ENCODE data around the gene SIDT2. TPM values are rescaled to one million over a fixed set of nuclear protein-coding genes. Genes with fewer than 3 reads are reported as not detected.
"Not testable (repeated sequence)": the region's sequence is repeated elsewhere in the genome, so short reads cannot be mapped to it uniquely, and the experiment has no call there.

Gene SIDT2
- total RNA-seq, result 27.5 and 35.7 TPM in 2 replicates

- peak within 1 kb of the TSS; percentile 62 for H2AFZ ChIP-seq (ENCODE audit: low read length)
- peaks cover 27% of the 10 kb centered on the region for H3K4me1 ChIP-seq (ENCODE audit: insufficient read depth, low read length)
- H3K27ac ChIP-seq (ENCODE audit: low read depth, low read length), result peak within 1 kb of the TSS; percentile 72
- peak within 1 kb of the TSS; percentile 89 for H3K4me3 ChIP-seq (ENCODE audit: insufficient read depth, low read length)
- no peaks in the 10 kb centered on the region for H3K9me3 ChIP-seq (ENCODE audit: low read depth, low read length)
- peak; percentile 96 for DNase-seq (ENCODE audit: insufficient read length, low spot score, missing footprints)
- no peaks in the 10 kb centered on the region for H4K20me1 ChIP-seq (ENCODE audit: insufficient read depth, low read length)
- peaks cover 10% of the 10 kb centered on the region for H3K79me2 ChIP-seq (ENCODE audit: insufficient read depth, low read length)
- TF ChIP-seq CTCF (IDR thresholded peaks at IDR 0.05; ENCODE audit: extremely low read depth, low read depth, low read length), result no peak
- H3K27me3 ChIP-seq (ENCODE audit: insufficient read depth, low read length), result no peaks in the 10 kb centered on the region
- peaks cover 15% of the 10 kb centered on the region for H3K36me3 ChIP-seq (ENCODE audit: insufficient read depth, low read length)
- peak within 1 kb of the TSS; percentile 87 for H3K4me2 ChIP-seq (ENCODE audit: insufficient read depth, low read length)
These were observed at the start of gene SIDT2 for GRCh38 chr11:117178210-117179034. SIDT2 (plus strand) TSS chr11:117178743; CDS start chr11:117179264, 521 bp downstream.

DNA sequence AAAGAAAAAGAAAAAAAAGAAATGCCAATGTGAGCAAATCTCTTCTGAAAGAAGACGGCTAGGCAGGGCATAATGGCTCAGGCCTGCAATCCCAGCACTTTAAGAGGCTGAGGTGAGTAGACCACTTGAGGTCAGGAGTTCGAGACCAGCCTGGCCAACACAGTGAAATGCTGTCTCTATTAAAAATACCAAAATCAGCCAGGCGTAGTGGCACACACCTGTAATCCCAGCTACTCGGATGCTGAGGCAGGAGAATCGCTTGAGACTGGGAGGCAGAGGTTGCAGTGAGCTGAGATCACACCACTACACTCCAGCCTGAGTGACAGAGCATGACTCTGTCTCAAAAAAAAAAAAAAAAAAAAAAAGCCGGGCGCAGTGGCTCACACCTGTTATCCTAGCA is 48.1 kb upstream of the SIDT2 start:
- not testable (repeated sequence) for H3K9me3 ChIP-seq (ENCODE audit: low read depth, low read length); H3K4me3 ChIP-seq (ENCODE audit: insufficient read depth, low read length); H3K27me3 ChIP-seq (ENCODE audit: insufficient read depth, low read length); H3K4me1 ChIP-seq (ENCODE audit: insufficient read depth, low read length); H3K79me2 ChIP-seq (ENCODE audit: insufficient read depth, low read length); H4K20me1 ChIP-seq (ENCODE audit: insufficient read depth, low read length); H3K4me2 ChIP-seq (ENCODE audit: insufficient read depth, low read length); DNase-seq (ENCODE audit: insufficient read length, low spot score, missing footprints); H3K27ac ChIP-seq (ENCODE audit: low read depth, low read length); H3K36me3 ChIP-seq (ENCODE audit: insufficient read depth, low read length); H2AFZ ChIP-seq (ENCODE audit: low read length)

- no peaks in the 10 kb centered on the region for H3K36me3 ChIP-seq (ENCODE audit: insufficient read depth, low read length)
- no peaks in the 10 kb centered on the region for H3K4me1 ChIP-seq (ENCODE audit: insufficient read depth, low read length)
- no peak overlapping the region for H3K27ac ChIP-seq (ENCODE audit: low read depth, low read length)
- H3K9me3 ChIP-seq (ENCODE audit: low read depth, low read length), result no peaks in the 10 kb centered on the region
- H3K4me2 ChIP-seq (ENCODE audit: insufficient read depth, low read length), result no peak overlapping the region
- no peaks in the 10 kb centered on the region for H4K20me1 ChIP-seq (ENCODE audit: insufficient read depth, low read length)
- no peak overlapping the region for H2AFZ ChIP-seq (ENCODE audit: low read length)
- no peak for TF ChIP-seq CTCF (IDR thresholded peaks at IDR 0.05; ENCODE audit: extremely low read depth, low read depth, low read length)
- no peak for DNase-seq (ENCODE audit: insufficient read length, low spot score, missing footprints)
- no peak overlapping the region for H3K4me3 ChIP-seq (ENCODE audit: insufficient read depth, low read length)
- H3K79me2 ChIP-seq (ENCODE audit: insufficient read depth, low read length), result no peaks in the 10 kb centered on the region
- H3K27me3 ChIP-seq (ENCODE audit: insufficient read depth, low read length), result peaks cover 6% of the 10 kb centered on the region
These were observed 47.7 kb upstream of the SIDT2 start for GRCh38 chr11:117130879-117131278.

DNA sequence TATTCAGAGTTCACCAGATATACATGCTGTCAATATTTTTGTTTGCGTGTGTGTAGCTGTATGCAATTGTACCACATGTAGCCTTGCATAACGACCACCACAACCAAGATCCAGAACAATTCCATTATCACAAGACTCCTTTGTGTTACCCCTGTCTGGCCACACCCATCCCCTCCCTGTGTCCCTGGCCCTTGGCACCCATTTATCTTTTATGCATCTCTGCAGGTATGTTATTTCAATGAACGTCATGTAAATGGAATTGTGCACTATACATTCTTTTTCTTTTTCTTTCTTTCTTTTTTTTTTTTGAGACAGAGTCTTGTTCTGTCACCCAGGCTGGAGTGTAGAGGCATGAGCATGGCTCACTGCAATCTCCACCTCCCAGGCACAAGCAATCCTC is 44.1 kb upstream of the SIDT2 start:
- no peak for DNase-seq (ENCODE audit: insufficient read length, low spot score, missing footprints)
- TF ChIP-seq CTCF (IDR thresholded peaks at IDR 0.05; ENCODE audit: extremely low read depth, low read depth, low read length), result no peak
- Histone ChIP-seq H3K27ac (ENCODE audit: low read depth, low read length) (no peak overlapping the region), H3K27me3 (ENCODE audit: insufficient read depth, low read length) (no peaks in the 10 kb centered on the region), H3K79me2 (ENCODE audit: insufficient read depth, low read length) (no peaks in the 10 kb centered on the region), H3K9me3 (ENCODE audit: low read depth, low read length) (no peaks in the 10 kb centered on the region), H3K36me3 (ENCODE audit: insufficient read depth, low read length) (no peaks in the 10 kb centered on the region), H3K4me2 (ENCODE audit: insufficient read depth, low read length) (no peak overlapping the region), H3K4me1 (ENCODE audit: insufficient read depth, low read length) (no peaks in the 10 kb centered on the region), H3K4me3 (ENCODE audit: insufficient read depth, low read length) (no peak overlapping the region), H4K20me1 (ENCODE audit: insufficient read depth, low read length) (no peaks in the 10 kb centered on the region), H2AFZ (ENCODE audit: low read length) (no peak overlapping the region)

GRCh38 chr11:117134979-117135378 is 43.6 kb upstream of the SIDT2 start:
- not testable (repeated sequence) for H3K4me1 ChIP-seq (ENCODE audit: insufficient read depth, low read length); H4K20me1 ChIP-seq (ENCODE audit: insufficient read depth, low read length); H3K27me3 ChIP-seq (ENCODE audit: insufficient read depth, low read length); H3K9me3 ChIP-seq (ENCODE audit: low read depth, low read length); H3K4me3 ChIP-seq (ENCODE audit: insufficient read depth, low read length); H3K36me3 ChIP-seq (ENCODE audit: insufficient read depth, low read length); DNase-seq (ENCODE audit: insufficient read length, low spot score, missing footprints); H3K4me2 ChIP-seq (ENCODE audit: insufficient read depth, low read length); H3K79me2 ChIP-seq (ENCODE audit: insufficient read depth, low read length); H3K27ac ChIP-seq (ENCODE audit: low read depth, low read length); H2AFZ ChIP-seq (ENCODE audit: low read length)

- H3K27me3 ChIP-seq (ENCODE audit: insufficient read depth, low read length); H3K27ac ChIP-seq (ENCODE audit: low read depth, low read length); H2AFZ ChIP-seq (ENCODE audit: low read length); H3K4me3 ChIP-seq (ENCODE audit: insufficient read depth, low read length); H3K36me3 ChIP-seq (ENCODE audit: insufficient read depth, low read length); H3K9me3 ChIP-seq (ENCODE audit: low read depth, low read length); DNase-seq (ENCODE audit: insufficient read length, low spot score, missing footprints); H3K79me2 ChIP-seq (ENCODE audit: insufficient read depth, low read length); H4K20me1 ChIP-seq (ENCODE audit: insufficient read depth, low read length); H3K4me1 ChIP-seq (ENCODE audit: insufficient read depth, low read length); H3K4me2 ChIP-seq (ENCODE audit: insufficient read depth, low read length): not testable (repeated sequence)
These were observed 41.1 kb upstream of the SIDT2 start for GRCh38 chr11:117137223-117138086.
